Measurements from ENCODE around the gene PPP3R2. TPM values are rescaled to one million over a fixed set of nuclear protein-coding genes. Genes with fewer than 3 reads are reported as not detected.

PPP3R2 gene
- total RNA-seq, 1 experiment from 2014 or later = not detected

GRCh38 chr9:101625876-101626275 lies 31.1 kb upstream of the PPP3R2 start:
- Histone ChIP-seq H4K20me1 (ENCODE audit: control insufficient read depth, insufficient read depth, insufficient read length) (no peaks in the 10 kb centered on the region), H4K91ac (ENCODE audit: insufficient read length, low read depth, low read length) (no peak overlapping the region), H3K56ac (ENCODE audit: insufficient read length, low read depth, low read length) (no peak overlapping the region), H3K9ac (ENCODE audit: extremely low read depth, insufficient read length, low read length) (no peak overlapping the region), H4K8ac (replicated peaks; ENCODE audit: insufficient read length, low read depth, low read length) (no peak overlapping the region), H2BK15ac (ENCODE audit: low read depth, low read length) (no peak overlapping the region), H3K79me2 (ENCODE audit: insufficient read depth, low read length) (no peaks in the 10 kb centered on the region), H2BK120ac (ENCODE audit: low read depth, low read length, poor library complexity, severe bottlenecking) (no peak overlapping the region), H3K4me2 (ENCODE audit: insufficient read depth, insufficient read length, low read length) (no peak overlapping the region), H4K5ac (ENCODE audit: insufficient read length, low read depth, low read length) (no peak overlapping the region), H2BK5ac (ENCODE audit: insufficient read length, low read length) (no peak overlapping the region), H3T11ph (ENCODE audit: low read length) (no peak overlapping the region), H3K23ac (ENCODE audit: insufficient read length, low read depth, low read length) (no peak overlapping the region), H2AFZ (ENCODE audit: low read length) (no peak overlapping the region), H3K14ac (ENCODE audit: insufficient read depth, low read length) (no peak overlapping the region), H3K27me3 (ENCODE audit: insufficient read depth, low read length) (no peaks in the 10 kb centered on the region), H2BK12ac (ENCODE audit: insufficient read length, low read depth, low read length) (no peak overlapping the region), H2BK20ac (ENCODE audit: low read depth, low read length, poor library complexity, severe bottlenecking) (no peak overlapping the region), H3K4me1 (ENCODE audit: insufficient read depth, low read length) (0 out of 2 replicates have a peak, but pooled peaks cover 1% of the 10 kb centered on the region), H3K4ac (ENCODE audit: low read depth, low read length) (no peak overlapping the region), H3K18ac (ENCODE audit: insufficient read length, low read depth, low read length) (no peak overlapping the region), H3K27ac (ENCODE audit: insufficient read length, low read depth, low read length) (no peak overlapping the region), H3K9me3 (ENCODE audit: control insufficient read depth, low read depth, low read length) (no peaks in the 10 kb centered on the region), H3K23me2 (ENCODE audit: insufficient read length, low read depth, low read length, poor library complexity, severe bottlenecking) (no peaks in the 10 kb centered on the region), H3K79me1 (ENCODE audit: insufficient read depth, low read depth, low read length, poor library complexity, severe bottlenecking) (no peaks in the 10 kb centered on the region), H2AK5ac (ENCODE audit: insufficient read length, low read length) (no peak overlapping the region)
- DNase-seq = no peak
- no peak for TF ChIP-seq CTCF (conservative IDR thresholded peaks at IDR 0.05)
- H3K36me3 Mint-ChIP-seq (ENCODE audit: insufficient read depth in 1 of 3, low read depth in 3 of 3) = no peaks in the 10 kb centered on the region
- WGBS (ENCODE audit: extremely low coverage, insufficient read length, low lambda C conversion rate) = no CpG with 5 or more reads among the region's 2 CpGs
- H3K27ac Mint-ChIP-seq = no peak overlapping the region
- H3K27me3 Mint-ChIP-seq (ENCODE audit: low read depth) = no peaks in the 10 kb centered on the region
- H3K9me3 Mint-ChIP-seq = no peaks in the 10 kb centered on the region; a peak in 1 of 5 replicates
- H3K4me1 Mint-ChIP-seq = no peaks in the 10 kb centered on the region
- H3K4me3 Mint-ChIP-seq = no peak overlapping the region

All from H9 (cell line).